ENCODE results near the gene SHROOM2.
A peak's percentile ranks its signal among the peaks of the same experiment; 100 is the strongest.

Gene SHROOM2

DNA sequence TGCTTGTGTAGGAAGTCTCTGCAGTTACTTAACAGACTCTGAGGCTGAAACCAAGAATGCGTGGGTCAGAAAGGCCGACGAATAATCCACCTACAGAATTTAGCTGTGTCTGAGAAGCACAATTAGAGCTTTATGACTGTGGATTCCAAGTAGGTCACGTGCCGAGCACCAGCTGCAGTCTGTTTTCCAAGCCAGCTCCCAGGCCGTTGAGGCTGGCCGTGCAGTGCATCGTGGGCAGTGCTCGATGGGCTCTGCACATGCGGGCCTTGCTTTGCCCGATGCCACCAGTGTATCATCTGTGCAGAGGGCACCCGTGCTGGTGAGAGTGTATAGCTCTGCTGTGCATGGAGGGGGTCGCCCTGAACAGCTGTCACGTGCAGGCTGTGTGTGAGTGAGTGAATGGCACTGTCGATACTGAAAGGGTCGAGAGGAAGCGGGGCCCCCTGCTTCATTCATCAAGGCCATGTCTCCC lies 113.4 kb downstream of the SHROOM2 start:
- DNase-seq (ENCODE audit: low read depth), result no peak

DNA sequence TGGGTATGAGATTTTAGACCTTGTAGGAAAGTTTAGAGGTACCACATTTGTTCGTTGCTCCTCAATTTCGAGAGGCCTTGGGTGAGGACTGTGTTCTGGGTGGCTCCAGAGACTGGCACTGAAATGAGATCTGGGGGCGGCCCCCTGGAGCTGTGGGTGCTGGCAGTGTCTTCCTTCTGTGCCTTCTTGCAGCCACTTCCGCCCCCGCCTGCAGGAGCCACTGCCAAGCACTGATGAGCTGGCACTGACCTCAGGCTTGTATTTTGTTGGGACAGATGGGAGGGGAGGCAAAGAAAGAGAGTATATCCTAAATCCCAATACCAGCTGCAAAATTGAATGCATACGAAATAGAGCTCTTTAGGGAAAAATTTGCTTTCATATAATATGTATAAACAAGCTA lies 116.4 kb downstream of the SHROOM2 start:
- DNase-seq (ENCODE audit: low read depth), result no peak

DNA sequence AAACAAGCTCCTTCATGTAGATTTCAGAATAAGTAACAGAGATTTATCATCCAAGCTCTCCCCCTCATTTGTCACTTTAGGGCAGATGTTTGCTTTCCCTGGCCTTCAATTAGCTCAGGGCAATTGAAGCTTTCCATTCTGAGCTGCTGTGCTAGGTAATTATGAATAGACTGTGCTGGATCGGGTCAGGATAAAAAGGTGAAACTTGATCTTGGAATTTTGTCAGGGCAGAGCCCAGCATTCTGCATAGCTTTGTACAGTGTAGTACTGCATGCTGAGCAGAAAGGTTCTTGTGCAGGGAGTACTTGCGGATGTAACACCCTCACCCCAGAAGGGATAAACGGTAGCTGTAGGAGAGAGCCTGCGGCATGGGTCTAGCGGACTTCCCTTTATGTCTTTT lies 116.9 kb downstream of the SHROOM2 start:
- no peak for DNase-seq (ENCODE audit: low read depth)

DNA sequence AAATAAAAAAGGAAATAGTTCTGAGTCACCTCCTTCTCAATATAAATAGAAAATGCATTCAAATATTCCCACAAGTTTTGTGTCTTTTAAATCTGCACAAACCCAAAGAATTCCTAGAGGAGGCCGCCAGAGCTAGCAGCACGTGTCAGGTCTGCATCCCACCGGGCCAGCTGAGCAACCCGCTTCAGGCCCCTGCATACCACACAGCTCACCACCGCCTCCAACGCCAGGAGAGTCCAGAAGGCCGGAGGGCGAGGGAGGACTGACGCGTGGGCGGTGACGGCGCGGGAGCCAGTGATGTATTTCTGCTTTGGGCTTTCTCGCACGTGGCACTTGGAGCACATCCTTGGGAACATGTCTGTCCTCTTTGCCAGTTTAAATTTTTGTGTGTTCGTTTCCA lies 119.1 kb downstream of the SHROOM2 start:
- no peak for DNase-seq (ENCODE audit: low read depth)

DNA sequence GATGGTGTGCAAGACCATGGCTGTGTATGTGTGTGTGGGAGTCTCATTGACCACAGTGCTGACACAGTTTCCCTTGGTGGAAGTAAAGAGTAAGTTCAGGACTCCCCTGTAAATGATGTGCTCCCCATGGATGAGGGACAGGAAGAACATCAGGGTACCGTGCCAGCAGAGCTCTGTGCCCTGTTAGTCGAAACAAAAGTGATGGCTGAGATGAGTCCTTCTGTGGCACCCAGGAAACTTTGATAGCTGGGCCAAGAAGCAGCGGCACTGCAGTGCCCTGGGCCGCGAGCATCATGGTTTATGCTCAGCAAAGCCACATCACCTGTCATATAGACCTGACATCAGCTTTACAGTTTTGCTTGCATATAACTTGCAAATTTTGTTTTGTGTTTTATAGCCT lies 119.5 kb downstream of the SHROOM2 start:
- DNase-seq (ENCODE audit: low read depth), result no peak

DNA sequence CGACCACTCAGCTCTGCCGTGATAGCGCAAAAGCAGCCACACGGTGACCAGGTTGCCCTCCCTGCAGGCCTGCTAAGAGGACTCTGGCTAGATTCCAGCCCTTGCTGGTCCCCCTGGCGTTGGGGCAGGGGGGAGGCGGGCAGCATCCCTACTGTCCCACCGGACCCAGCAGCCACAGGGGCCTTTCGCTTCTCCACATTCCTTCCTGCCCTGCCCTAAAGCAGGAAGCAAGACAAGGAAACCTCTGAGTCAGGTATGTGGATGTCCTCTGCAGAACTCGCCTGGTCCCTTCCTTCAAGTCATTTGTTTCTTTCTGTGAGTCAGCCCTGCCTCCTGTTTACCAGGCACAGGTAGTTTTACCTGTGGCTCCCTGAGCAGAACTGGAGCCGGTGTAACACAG lies 120.7 kb downstream of the SHROOM2 start:
- no peak for DNase-seq (ENCODE audit: low read depth)

DNA sequence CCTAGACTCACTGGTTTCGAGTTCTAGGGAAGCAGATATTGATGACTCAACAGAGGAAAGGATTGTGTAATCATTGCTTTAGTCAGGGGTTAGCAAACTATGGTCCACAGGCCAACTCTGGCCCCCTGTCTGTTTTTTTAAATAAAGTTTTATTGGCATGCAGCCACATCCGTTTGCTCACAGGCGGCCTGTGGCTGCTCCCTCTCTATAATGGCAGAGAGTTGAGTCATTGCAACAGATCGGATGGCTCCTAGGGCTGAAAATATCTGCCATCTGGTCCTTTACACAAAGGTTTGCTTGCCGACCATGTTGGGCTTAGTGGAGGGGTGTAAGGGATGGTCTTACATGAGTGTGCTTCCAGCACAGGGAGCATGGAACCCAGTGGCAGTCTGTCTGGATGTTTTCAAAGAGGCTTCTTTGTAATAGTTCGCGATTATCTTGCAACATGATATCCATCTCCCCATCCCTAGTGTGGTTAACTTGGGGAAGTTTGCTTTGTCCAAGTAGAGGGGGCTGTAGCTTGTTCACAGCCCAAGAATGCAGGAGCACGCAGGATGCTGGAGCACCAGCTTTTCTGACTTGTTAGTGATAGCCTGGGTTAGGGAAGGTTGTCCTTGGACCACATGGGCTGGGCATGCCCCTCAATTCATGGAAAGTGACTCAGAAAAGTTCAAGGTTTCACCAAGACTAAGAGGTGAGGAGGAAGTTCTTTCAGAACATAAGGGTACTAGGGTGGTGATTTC lies 121.6 kb downstream of the SHROOM2 start:
- no peak for DNase-seq (ENCODE audit: low read depth)

DNA sequence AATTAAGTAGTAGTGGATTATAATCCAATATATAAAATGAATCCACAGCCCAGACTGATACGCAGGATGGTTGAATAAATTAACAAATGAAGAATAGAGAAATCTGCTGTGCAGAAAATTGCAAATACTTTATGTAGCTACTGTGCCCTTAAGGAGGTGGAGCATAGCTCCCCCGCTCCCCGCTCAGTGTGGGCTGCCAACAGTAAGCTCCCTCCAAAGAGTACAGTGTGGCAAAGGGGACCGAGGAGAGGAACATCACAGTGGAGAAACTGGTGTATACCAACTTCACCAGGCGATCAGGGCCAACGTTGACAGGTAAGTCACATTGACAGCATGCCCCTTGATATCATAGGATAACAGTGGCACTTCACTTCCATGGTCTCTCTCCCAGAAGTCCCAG lies 123.0 kb downstream of the SHROOM2 start:
- no peak for DNase-seq (ENCODE audit: low read depth)

DNA sequence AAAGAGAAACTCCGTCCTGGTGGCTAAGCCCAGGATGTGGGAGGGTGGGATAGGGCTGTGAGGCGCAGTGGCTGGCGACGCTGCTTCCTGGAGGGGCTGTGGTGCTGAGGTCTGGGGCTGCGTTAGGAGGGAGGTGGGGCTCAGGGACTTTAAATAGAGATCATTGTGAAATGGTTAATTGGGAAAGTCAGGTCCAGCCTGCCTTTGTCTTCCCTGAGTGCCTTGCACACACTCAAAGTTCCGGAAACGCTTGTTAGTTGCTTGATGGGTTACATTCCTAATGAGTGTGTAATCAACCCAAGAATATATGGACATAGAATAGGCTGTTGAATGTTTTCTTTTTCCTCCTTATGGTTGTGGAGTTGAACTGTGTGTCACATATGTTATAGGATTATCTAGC lies 125.3 kb downstream of the SHROOM2 start:
- no peak for DNase-seq (ENCODE audit: low read depth)

DNA sequence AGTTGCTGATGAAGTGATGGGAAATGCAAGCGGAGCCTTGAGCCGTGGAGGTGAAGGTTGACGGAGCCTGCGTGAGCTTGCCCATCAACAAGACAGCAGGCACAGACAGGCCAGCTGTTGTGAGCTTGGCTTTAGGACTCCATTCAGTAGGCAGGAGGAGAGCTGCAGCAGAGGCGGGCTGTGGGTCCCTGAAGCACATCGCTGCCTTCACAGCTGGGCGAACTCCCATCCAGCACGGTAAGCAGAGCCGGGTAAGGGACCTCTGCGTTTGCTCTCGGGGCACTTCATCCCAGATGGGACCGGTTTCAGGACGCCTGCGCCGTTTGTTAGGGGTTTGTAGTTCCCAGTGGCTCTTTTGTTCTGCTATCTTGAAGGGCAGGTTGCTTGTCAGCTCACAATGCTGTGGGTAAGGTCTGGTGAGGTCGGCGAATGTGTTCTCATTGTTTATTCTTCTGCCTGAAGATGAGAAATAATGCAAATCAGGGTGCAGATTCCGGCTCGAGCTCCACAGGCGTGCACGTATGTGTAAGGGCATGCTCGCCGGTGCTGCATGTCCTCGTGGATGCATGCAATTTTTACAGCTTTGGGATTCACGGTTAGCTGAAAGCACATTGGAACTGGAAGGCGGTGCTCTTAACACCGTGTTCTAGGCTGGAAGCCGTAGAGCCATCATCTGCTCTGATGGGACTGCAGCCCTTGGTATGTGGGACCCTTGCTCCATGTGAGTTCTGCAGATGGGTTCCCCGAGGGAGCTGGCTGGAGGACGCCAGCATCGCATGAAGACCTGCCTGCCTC lies 126.3 kb downstream of the SHROOM2 start:
- DNase-seq (ENCODE audit: low read depth), result no peak

DNA sequence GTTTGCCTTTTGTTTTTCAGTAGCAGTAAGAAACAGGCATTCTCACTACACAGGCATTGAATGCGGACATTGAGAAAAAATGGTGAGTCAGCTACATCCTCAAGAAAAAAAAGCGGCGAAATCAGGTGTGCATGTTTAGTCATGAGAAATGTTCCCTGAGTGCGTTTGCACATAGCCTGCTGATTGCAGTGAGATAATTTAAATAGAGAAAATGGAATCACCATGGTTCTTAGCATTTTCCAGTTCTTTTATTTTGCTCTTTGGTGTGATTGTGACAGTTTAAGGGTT lies 126.9 kb downstream of the SHROOM2 start:
- no peak for DNase-seq (ENCODE audit: low read depth)

DNA sequence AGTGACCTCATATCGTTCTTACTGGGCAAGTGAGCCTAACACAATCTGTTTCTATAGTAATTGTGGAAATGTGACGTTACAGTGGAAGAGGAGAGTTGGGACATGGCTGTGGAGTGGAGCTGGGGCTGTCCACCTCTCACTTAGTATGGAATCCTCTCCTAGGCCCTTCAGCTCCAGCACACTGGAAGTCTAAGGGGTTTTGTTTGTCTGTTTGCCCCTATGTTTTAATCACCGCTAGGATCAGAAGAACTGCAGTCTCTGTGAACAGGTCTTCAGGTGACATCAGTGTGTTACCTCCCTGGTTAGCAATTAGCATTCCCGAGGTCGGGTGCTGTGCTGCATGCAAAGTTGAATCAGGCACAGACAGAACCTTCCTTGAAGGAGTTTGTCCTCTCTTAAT lies 131.6 kb downstream of the SHROOM2 start:
- DNase-seq (ENCODE audit: low read depth), result no peak

DNA sequence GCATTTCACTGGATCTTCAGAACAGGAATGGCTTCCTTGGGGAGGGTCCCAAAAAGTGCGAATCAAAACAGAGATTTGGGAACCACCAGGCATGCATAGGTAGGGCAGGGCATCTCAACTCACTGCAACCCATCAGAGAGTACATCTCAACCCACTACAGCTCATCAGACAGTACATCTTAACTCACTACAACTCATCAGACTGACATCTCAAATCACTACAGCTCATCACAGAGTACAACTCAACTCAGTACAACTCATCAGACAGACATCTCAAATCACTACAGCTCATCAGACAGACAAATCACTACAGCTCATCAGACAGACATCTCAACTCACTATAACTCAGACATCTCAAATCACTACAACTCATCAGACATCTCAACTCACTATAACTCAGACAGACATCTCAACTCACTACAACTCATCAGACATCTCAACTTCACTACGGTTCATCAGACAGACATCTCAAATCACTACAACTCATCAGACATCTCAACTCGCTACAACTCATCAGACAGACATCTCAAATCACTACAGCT lies 133.5 kb downstream of the SHROOM2 start:
- no peak for DNase-seq (ENCODE audit: low read depth)

DNA sequence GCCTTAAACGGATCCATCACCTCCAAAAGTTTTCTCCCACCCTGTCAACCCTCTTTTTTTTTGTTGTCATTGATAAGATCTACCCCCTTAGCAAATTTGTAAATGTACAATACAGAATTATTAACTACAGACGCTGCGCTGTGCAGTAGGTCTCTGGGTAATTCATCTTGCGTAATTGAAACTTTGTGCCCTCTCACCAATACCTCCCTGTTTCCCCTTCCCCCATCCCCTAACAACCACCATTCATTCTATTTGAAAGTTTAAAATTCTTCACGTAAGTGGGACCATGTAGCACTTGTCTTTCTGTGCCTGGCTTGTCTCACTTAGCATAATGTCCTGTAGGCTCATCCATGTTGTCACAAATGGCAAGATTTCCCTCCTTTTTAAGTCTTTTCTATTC lies 135.2 kb downstream of the SHROOM2 start:
- DNase-seq (ENCODE audit: low read depth), result no peak

DNA sequence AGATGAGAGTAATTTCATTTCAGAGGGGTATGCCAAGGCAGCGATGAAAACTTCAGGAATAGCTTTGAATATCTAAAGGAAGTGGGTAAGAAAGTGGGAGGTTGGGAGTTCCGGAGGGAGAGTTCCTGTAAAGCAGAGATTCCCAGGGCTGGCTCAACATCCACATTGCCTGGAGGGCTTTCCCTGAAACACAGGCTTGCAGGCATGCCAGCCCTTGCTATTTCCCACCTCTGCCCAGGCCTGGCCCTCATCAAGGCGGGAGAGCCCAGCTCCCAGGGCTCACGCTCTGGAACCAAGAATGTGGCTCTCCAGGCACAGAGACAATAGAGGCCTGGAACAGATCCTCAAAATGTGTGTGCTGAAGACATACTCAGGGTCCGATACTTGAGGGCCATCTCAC lies 137.1 kb downstream of the SHROOM2 start:
- no peak for DNase-seq (ENCODE audit: low read depth)

DNA sequence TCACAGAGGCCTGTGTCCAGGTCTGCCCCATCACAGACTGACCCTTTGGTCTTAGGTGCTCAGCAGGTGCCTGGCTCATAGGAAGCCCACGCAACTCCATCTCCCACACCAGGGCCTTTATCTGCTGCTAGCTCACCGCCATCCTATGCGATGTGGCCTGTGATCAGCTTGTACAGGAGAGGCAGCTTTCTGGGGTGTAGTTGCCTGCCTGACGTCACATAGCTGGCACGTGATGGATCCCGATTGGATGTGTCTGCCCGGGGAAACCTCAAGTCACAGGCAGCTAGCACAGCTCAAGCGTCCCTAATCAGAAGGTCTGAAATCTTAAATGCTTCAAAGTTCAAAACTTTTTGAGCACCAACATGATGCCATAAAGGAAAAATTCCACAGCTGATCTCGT lies 139.8 kb downstream of the SHROOM2 start:
- DNase-seq (ENCODE audit: low read depth), result no peak

DNA sequence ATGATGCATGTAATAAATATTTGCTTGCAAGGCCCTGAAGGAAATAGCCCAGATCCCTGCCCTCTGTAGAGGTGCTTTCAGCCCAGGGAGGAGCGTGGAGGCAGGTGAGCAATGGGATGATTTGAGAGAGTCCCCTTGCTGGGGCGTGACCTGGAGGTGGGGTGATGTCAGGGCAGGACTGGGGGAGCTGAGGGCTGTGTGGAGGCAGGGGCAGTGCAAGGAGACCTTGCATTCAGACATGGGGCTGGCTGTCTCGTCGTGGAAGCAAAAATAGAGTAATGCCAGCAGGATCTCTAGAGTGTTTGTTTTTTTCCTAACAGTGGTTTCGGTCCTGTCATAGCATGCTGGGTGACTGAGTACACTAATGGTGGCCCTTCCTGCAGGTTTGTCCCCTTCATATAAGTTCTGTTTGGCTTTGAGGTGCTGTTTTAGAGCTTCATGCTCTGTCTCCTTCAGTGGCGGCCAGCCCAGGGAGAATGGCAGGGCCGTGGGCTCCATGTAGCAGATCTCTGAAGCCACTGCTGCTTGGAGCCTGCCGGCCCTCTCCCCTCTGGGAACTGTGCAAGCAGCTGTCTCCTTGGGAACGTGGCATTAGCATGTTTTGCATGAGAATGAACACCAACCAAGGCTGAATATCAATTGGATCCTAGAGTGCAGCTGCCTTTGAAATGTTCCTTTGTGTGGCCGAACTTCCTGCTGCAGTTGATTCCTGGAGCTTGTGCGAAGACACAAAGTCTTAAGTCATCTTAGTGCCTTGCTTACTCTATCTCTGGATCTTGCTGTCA lies 141.7 kb downstream of the SHROOM2 start:
- DNase-seq (ENCODE audit: low read depth), result no peak

DNA sequence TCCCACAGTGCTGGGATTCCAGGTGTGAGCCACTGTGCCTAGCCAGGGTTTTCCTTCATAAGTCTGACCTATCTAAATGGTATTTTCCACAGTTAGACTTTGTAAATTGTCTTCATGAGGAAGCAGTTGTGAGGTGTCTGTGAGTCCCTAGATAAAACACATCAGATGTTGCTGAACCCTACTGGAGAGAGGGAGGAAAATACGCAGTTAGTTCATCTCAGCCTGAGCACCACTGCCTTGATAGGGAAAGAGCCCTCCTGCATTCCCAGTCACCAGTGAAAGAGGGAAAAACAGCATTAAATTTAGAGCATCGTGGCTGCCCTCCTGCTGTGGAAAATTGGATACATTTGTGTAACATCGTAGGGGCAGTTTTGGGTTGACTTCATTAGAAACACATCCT lies 149.2 kb downstream of the SHROOM2 start:
- no peak for DNase-seq (ENCODE audit: low read depth)

DNA sequence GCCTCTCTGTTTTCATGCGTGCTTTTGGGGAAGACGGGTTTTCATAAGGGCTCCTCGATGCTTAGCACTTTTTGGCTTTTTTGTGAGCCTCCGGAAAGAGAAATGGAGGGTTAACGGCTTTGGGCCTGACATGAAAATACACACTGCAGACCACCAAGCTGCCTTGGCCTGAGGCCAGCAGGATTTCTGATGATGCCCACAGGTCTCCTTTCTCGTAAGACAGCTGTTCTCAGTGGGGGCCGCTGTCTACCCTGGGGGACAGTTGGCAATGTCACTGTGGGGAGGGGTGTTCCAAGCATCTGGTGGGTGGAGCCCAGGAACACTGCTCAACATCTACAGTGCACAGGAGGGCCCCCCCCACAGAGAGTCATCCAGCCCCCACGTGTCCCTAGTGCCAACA lies 151.5 kb downstream of the SHROOM2 start:
- DNase-seq (ENCODE audit: low read depth), result no peak

DNA sequence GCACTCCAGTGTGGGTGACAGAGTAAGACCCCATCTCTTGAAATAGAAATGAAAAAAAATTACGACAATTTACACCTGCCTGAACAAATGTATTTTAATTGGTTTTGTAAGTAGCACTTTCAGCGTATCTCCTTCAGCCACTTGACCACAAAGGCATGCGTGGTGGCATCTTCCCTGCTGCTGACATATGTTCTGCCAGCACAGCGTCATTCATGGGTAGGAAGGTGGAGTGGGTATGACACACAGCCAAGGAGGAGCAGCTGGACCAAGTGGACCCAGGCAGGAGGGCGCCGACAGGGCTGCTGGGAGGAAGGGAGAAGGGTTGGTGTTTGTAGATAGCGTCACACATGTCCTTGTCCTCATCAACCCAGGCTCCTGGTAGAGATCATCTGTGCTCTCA lies 152.3 kb downstream of the SHROOM2 start:
- DNase-seq (ENCODE audit: low read depth), result no peak

DNA sequence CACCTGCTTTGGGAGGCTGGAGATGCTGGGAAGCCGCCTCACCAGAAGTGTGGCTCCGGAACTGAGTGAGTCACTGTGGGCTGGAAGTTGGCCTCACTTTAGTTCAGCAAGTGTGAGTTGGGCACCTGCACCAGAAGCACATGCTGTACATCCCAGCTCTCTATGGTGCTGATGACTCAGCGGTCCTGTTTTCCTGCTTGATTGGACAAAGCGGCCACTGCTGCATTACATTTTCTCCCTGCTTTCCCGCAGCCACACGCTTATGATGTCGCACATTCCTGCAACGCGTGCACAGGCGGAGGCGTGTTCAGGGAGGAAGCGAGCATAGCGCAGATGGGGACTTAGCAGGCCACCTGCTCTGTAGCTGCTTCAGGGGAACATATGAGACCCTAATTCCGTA lies 154.2 kb downstream of the SHROOM2 start:
- no peak for DNase-seq (ENCODE audit: low read depth)

DNA sequence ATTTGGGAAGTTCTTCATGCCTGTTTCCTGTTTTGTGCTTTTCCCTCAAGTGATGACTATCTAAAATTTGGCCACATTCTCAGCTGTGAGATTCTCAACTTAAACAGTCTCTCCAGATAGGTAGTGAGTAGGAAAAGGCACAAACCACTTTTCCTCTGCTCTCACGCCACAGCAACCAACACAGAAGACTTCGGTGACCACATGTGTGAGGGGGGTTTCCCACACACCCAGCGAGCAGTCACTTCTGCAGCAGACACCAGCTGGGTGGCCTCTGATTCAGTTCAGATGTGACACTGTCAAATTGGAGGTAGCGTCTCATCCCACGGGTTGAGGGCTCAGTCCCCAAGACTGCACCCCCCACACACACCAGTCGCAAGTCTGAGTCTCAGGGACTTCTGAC lies 155.9 kb downstream of the SHROOM2 start:
- peak; percentile 58 for DNase-seq (ENCODE audit: low read depth)

DNA sequence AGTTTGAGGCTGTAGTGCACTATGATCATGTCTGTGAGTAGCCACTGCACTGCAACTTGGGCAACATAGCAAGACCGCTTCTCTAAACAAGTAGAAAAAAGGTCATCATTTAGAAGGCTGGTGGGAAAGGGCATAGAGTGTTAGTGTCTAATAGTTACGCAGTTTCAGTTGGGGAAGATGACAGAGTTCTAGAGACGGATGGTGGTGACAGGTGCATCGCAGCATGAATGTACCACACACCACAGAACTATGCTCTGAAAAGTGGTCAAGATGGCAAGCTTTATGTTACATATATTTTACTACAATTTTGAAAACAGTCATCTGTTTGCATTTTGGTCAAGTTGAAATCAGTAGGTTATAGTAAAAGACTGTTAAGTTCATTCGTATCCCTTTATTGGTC lies 157.2 kb downstream of the SHROOM2 start:
- DNase-seq (ENCODE audit: low read depth), result no peak

Data from stimulated activated CD8-positive, alpha-beta memory T cell treated with anti-CD3 and anti-CD28 coated beads, Interleukin-4, amount 100 ng/mL, for 24 hours (primary cell).